GM12878 (cell line): ENCODE measurements around the gene UROC1. TPM values are rescaled to one million over a fixed set of nuclear protein-coding genes. Genes with fewer than 3 reads are reported as not detected.

Source experiments
- ATAC-seq: fragments of 200-7000 bp; cut with Tn5 transposase; 3 replicates; pipeline ENCODE4 v1.9.1; 2020; ENCODE audit warnings: mild to moderate bottlenecking, moderate library complexity
- BruUV-seq: library from RNA; stranded (reverse); fragments of 400-500 nt; replicated peaks from 2 replicates; lab custom pipeline; 2021; lab: Mats Ljungman, UMichigan
- CTCF ChIA-PET: fragments of 300-600 bp; sonication (Branson Sonifier 250); formaldehyde crosslinking; extraction: SDS; loops from one replicate; lab custom pipeline; 2021; ENCODE audit warnings: inconsistent platforms; lab: Yijun Ruan, JAX
- POLR2A ChIA-PET: fragments of 350-600 bp; formaldehyde crosslinking; extraction: SDS; loops from one replicate; lab custom pipeline; 2021; ENCODE audit warnings: inconsistent platforms; lab: Charles Lee
- RAD21 ChIA-PET: fragments of 300-600 bp; sonication (Branson Sonifier 250); formaldehyde crosslinking; loops from one replicate; lab custom pipeline; 2023; ENCODE audit warnings: antibody characterized with exemption; ENCODE audit not compliant: unreplicated experiment; lab: Charles Lee
- SMC1A ChIA-PET: fragments of 300-600 bp; sonication (Branson Sonifier 250); formaldehyde crosslinking; loops from one replicate; lab custom pipeline; 2023; ENCODE audit not compliant: unreplicated experiment, uncharacterized antibody; lab: Charles Lee
- DNase-seq: peaks from one replicate; pipeline ENCODE4 v3.0.0-alpha.2; 2011; ENCODE audit warnings: low read depth, low spot score
- FAIRE-seq: peaks from 3 replicates; lab custom pipeline; 2011; peaks lifted over from hg19 to GRCh38; lab: Jason Lieb, UNC
- H2AFZ ChIP-seq: 2 replicates; pipeline ENCODE4 v1.6.0; 2011; ENCODE audit warnings: low read depth, low read length, control low read depth; ENCODE audit not compliant: control insufficient read depth
- H3K27ac ChIP-seq: 2 replicates; pipeline ENCODE4 v1.5.1; 2011; ENCODE audit warnings: control low read depth; ENCODE audit not compliant: control insufficient read depth, insufficient read depth
- H3K27me3 ChIP-seq, 2 experiments: replicated peaks in 1 of 2; 2 replicates each; pipeline versions ENCODE4 v1.6.0 to v1.6.1; 2011; ENCODE audit warnings: low read length in 1 of 2; ENCODE audit not compliant: control insufficient read depth in 2 of 2, insufficient read depth in 2 of 2
- H3K36me3 ChIP-seq, 2 experiments: 2 replicates each; pipeline ENCODE4 v1.5.1; 2011; ENCODE audit warnings: low read length in 1 of 2; ENCODE audit not compliant: control insufficient read depth in 2 of 2, insufficient read depth in 2 of 2
- H3K4me1 ChIP-seq: 2 replicates; pipeline ENCODE4 v1.6.1; 2011; ENCODE audit warnings: mild to moderate bottlenecking, low read length, moderate library complexity, mixed read lengths; ENCODE audit not compliant: control insufficient read depth, insufficient read depth
- H3K4me2 ChIP-seq: 2 replicates; pipeline ENCODE4 v1.6.0; 2011; ENCODE audit warnings: control low read depth; ENCODE audit not compliant: control insufficient read depth, insufficient read depth
- H3K4me3 ChIP-seq: fragments of 200-600 bp; sonication (generic); 2 replicates; pipeline ENCODE4 v1.5.1; 2016
- H3K79me2 ChIP-seq: 2 replicates; pipeline ENCODE4 v1.6.0; 2011; ENCODE audit warnings: low read length; ENCODE audit not compliant: control insufficient read depth, insufficient read depth
- H3K9ac ChIP-seq: 2 replicates; pipeline ENCODE4 v1.8.0; 2011; ENCODE audit warnings: low read length, control low read depth, mixed read lengths; ENCODE audit not compliant: control insufficient read depth, insufficient read depth
- H3K9me3 ChIP-seq: replicated peaks from 3 replicates; pipeline ENCODE4 v1.5.1; 2011; ENCODE audit warnings: mild to moderate bottlenecking, low read length; ENCODE audit not compliant: control insufficient read depth, insufficient read depth
- H4K20me1 ChIP-seq: 2 replicates; pipeline ENCODE4 v1.6.0; 2011; ENCODE audit not compliant: control insufficient read depth, insufficient read depth
- BCL3 ChIP-seq: IDR thresholded peaks from 2 replicates; pipeline ENCODE4 v1.6.1; 2011; ENCODE audit warnings: borderline replicate concordance, low read depth, mild to moderate bottlenecking, moderate library complexity, low read length; ENCODE audit not compliant: insufficient read depth, poor library complexity, severe bottlenecking
- CBX3 ChIP-seq: fragments of 200-600 bp; sonication (generic); IDR thresholded peaks from 2 replicates; pipeline ENCODE4 v1.6.1; 2016; ENCODE audit warnings: low read depth, borderline replicate concordance
- ELK1 ChIP-seq: IDR thresholded peaks from 2 replicates; pipeline ENCODE4 v1.6.1; 2012; ENCODE audit warnings: low read depth, low read length, improper control_type of control experiment
- FOS ChIP-seq: IDR thresholded peaks from 3 replicates; pipeline ENCODE4 v1.6.1; 2011; ENCODE audit warnings: borderline replicate concordance; ENCODE audit not compliant: insufficient read length; ENCODE audit errors: extremely low read depth
- TBL1XR1 ChIP-seq: IDR thresholded peaks from 2 replicates; pipeline ENCODE4 v1.6.1; 2012; ENCODE audit warnings: low read depth, low read length, improper control_type of control experiment
- ZBTB4 ChIP-seq: fragments of 450-650 bp; formaldehyde crosslinking; IDR thresholded peaks from 2 replicates; pipeline ENCODE4 v1.4.0; 2022; ENCODE audit warnings: mild to moderate bottlenecking, moderate library complexity
- ZBTB40 ChIP-seq: fragments of 450-650 bp; IDR thresholded peaks from 2 replicates; pipeline ENCODE4 v1.6.1; 2016; ENCODE audit warnings: mild to moderate bottlenecking, moderate library complexity, borderline replicate concordance
- WGBS: methylation state at CpG from one replicate; pipeline ENCODE4 v1.1.6; 2016; ENCODE audit warnings: low lambda C conversion rate; ENCODE audit not compliant: insufficient replicate concordance, insufficient coverage; ENCODE audit errors: missing lambda C conversion rate; 5-methylcytosine and 5-hydroxymethylcytosine counted together
- in situ Hi-C: fragments of 300-500 bp; cut with MboI; formaldehyde crosslinking; loops from 9 replicates; pipeline ENCODE4 v1.14.3; 2018; ENCODE audit warnings: mixed read lengths
- intact Hi-C: fragments of 100-400 bp; cut with micrococcal nuclease; formaldehyde crosslinking; loops from one replicate; pipeline ENCODE4 v1.14.2; 2022; ENCODE audit not compliant: unreplicated experiment
- polyA plus RNA-seq, 11 experiments: library from polyadenylated mRNA; depleted of rRNA in 4 of 11; unstranded in 6 of 11; stranded (reverse) in 5 of 11; fragments of >200 nt; fragmentation: Nextera tagmentation in 4 of 11; fragmentation: Illumina TruSeq in 1 of 11; extraction: Ambion mirVana in 4 of 11; extraction: Trizol in 1 of 11; gene quantifications; 1 replicate in 1 of 11; 2 replicates in 10 of 11; pipeline versions ENCODE4 v1.2.1 to v1.2.3, GENCODE V29; 2011 to 2016; ENCODE audit warnings: inconsistent platforms in 2 of 11, missing spikeins in 2 of 11, low read depth in 1 of 11
- total RNA-seq, 4 experiments: library from RNA; depleted of rRNA in 3 of 4; stranded (reverse); fragments of >200 nt in 3 of 4; fragmentation: Illumina TruSeq in 1 of 4; extraction: Trizol in 1 of 4; gene quantifications; 2 replicates each; pipeline versions ENCODE4 v1.2.1 to v1.2.3, GENCODE V29; 2013 to 2021
- TF ChIP-seq, protein P1 (sequence below): IDR thresholded peaks from 2 replicates; pipeline ENCODE4 v1.6.1; 2011; ENCODE audit warnings: mild to moderate bottlenecking, low read depth, low read length, moderate library complexity; ENCODE audit not compliant: insufficient replicate concordance
- TF ChIP-seq, protein P2 (sequence below): fragments of 450-650 bp; IDR thresholded peaks from 2 replicates; pipeline ENCODE4 v1.6.1; 2017; ENCODE audit warnings: mild to moderate bottlenecking, low read depth, inconsistent platforms; ENCODE audit not compliant: poor library complexity, severe bottlenecking

The UROC1 gene
- total and polyA plus RNA-seq, 10 of the 15 experiments (the other 5 are each of a cell fraction or from before 2014, with no cell fraction given): 0.04 TPM; not detected in 9

DNA sequence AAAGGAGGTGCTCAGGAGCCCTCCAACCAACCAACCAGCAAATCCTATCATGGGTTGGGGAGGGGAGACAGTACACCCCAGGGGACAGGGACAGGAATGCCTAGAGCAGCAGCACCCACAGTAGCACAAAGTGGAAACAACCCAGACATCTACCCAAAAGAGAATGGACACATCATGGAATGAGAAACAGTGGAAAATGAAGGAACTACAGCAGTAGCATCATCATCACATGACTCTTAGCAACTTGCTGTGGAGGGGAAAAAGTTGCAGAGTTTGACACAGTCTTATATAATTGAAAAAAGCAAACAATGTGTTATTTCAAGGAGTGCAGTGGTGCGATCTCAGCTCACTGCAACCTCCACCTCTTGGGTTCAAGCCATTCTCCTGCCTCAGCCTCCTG lies 30.1 kb upstream of the UROC1 start:
- ChIA-PET RAD21 (no interaction called here), CTCF (no interaction called here), POLR2A (no interaction called here), SMC1A (no interaction called here)
- BruUV-seq: no TSS peak
- in situ Hi-C loops (no loop called here), intact Hi-C loops (no loop called here)
- H3K79me2 ChIP-seq: no peaks in the 10 kb centered on the region
- no peak overlapping the region for H2AFZ ChIP-seq
- H3K4me1 ChIP-seq: no peaks in the 10 kb centered on the region
- no peak for ATAC-seq
- H4K20me1 ChIP-seq: no peaks in the 10 kb centered on the region
- no peak overlapping the region for H3K4me3 ChIP-seq
- H3K9ac ChIP-seq: no peak overlapping the region
- H3K27me3 ChIP-seq: peaks cover 3 to 10% of the 10 kb centered on the region in 2 experiments; a peak in 3 of 4 replicates
- no peak overlapping the region for H3K27ac ChIP-seq
- no peaks in the 10 kb centered on the region for H3K9me3 ChIP-seq
- 0% methylated on average over 1 of the region's 1 CpG for WGBS
- FAIRE-seq: no peak
- no peaks in the 10 kb centered on the region for H3K36me3 ChIP-seq
- H3K4me2 ChIP-seq: no peak overlapping the region
- no peak for DNase-seq
- TF ChIP-seq ZBTB4 (CRISPR knock-in tag): no peak
- no peak for TF ChIP-seq TBL1XR1
- TF ChIP-seq CBX3: no peak
- TF ChIP-seq, protein P1, sequence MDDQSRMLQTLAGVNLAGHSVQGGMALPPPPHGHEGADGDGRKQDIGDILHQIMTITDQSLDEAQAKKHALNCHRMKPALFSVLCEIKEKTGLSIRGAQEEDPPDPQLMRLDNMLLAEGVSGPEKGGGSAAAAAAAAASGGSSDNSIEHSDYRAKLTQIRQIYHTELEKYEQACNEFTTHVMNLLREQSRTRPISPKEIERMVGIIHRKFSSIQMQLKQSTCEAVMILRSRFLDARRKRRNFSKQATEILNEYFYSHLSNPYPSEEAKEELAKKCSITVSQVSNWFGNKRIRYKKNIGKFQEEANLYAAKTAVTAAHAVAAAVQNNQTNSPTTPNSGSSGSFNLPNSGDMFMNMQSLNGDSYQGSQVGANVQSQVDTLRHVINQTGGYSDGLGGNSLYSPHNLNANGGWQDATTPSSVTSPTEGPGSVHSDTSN: no peak
- no peak for TF ChIP-seq ZBTB40
- TF ChIP-seq BCL3: no peak
- no peak for TF ChIP-seq ELK1
- TF ChIP-seq, protein P2, sequence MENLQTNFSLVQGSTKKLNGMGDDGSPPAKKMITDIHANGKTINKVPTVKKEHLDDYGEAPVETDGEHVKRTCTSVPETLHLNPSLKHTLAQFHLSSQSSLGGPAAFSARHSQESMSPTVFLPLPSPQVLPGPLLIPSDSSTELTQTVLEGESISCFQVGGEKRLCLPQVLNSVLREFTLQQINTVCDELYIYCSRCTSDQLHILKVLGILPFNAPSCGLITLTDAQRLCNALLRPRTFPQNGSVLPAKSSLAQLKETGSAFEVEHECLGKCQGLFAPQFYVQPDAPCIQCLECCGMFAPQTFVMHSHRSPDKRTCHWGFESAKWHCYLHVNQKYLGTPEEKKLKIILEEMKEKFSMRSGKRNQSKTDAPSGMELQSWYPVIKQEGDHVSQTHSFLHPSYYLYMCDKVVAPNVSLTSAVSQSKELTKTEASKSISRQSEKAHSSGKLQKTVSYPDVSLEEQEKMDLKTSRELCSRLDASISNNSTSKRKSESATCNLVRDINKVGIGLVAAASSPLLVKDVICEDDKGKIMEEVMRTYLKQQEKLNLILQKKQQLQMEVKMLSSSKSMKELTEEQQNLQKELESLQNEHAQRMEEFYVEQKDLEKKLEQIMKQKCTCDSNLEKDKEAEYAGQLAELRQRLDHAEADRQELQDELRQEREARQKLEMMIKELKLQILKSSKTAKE: no peak
- TF ChIP-seq FOS: no peak
